HepG2 (cell line): ENCODE measurements around the gene CELF5. TPM values are rescaled to one million over a fixed set of nuclear protein-coding genes. Genes with fewer than 3 reads are reported as not detected.

Experiments used
- ATAC-seq: fragments of 200-7000 bp; cut with Tn5 transposase; 3 replicates; pipeline ENCODE4 v1.9.1; 2020; ENCODE audit warnings: mild to moderate bottlenecking, moderate library complexity
- BruUV-seq: library from RNA; stranded (reverse); fragments of 400-500 nt; replicated peaks from 2 replicates; lab custom pipeline; 2021; lab: Mats Ljungman, UMichigan
- CTCF ChIA-PET: fragments of 300-600 bp; formaldehyde crosslinking; extraction: SDS; loops from one replicate; lab custom pipeline; 2021; ENCODE audit warnings: low total read pairs, inconsistent platforms, low intra/inter-chr PET ratio; lab: Yijun Ruan, JAX
- POLR2A ChIA-PET: fragments of 350-600 bp; sonication (Branson Sonifier 250); formaldehyde crosslinking; loops from one replicate; lab custom pipeline; 2020; ENCODE audit warnings: antibody characterized with exemption, inconsistent platforms; lab: Yijun Ruan, JAX
- DNase-seq: peaks from one replicate; pipeline ENCODE4 v3.0.0-alpha.2; 2015; ENCODE audit warnings: low spot score
- FAIRE-seq: peaks from 3 replicates; lab custom pipeline; 2011; peaks lifted over from hg19 to GRCh38; lab: Jason Lieb, UNC
- H2AFZ ChIP-seq: one replicate; pipeline ENCODE4 v1.6.1; 2011; ENCODE audit warnings: low read length, inconsistent platforms
- H3K27ac ChIP-seq: fragments of 300-600 bp; 3 replicates; pipeline ENCODE4 v1.8.0; 2011; ENCODE audit warnings: mixed run types, mild to moderate bottlenecking, mixed read lengths, low read length, inconsistent platforms; ENCODE audit not compliant: insufficient read depth; ENCODE audit errors: extremely low read length
- H3K27me3 ChIP-seq, 2 experiments: fragments of 200-600 bp in 1 of 2; 2 replicates in 1 of 2; 3 replicates in 1 of 2; pipeline versions ENCODE4 v1.6.0 to v1.8.0; 2011; ENCODE audit warnings: low read length in 2 of 2, mild to moderate bottlenecking in 2 of 2, moderate library complexity in 2 of 2, inconsistent platforms in 1 of 2; ENCODE audit not compliant: insufficient read depth in 2 of 2, control insufficient read depth in 1 of 2
- H3K36me3 ChIP-seq, 2 experiments: fragments of 200-600 bp in 1 of 2; replicated peaks in 1 of 2; 2 replicates in 1 of 2; 3 replicates in 1 of 2; pipeline versions ENCODE4 v1.5.1 to v1.8.0; 2011; ENCODE audit warnings: low read length in 2 of 2, inconsistent platforms in 1 of 2; ENCODE audit not compliant: insufficient read depth in 2 of 2, control insufficient read depth in 1 of 2
- H3K4me1 ChIP-seq: 2 replicates; pipeline ENCODE4 v1.5.1; 2012; ENCODE audit warnings: low read length, inconsistent platforms; ENCODE audit not compliant: insufficient read depth
- H3K4me2 ChIP-seq: 2 replicates; pipeline ENCODE4 v1.6.0; 2011; ENCODE audit warnings: low read depth, low read length, inconsistent platforms
- H3K4me3 ChIP-seq, 3 experiments: fragments of 200-600 bp in 1 of 3; sonication (generic), shearing (Covaris generic) in 1 of 3; replicated peaks in 1 of 3; 2 replicates each; pipeline ENCODE4 v1.5.1; 2011 to 2016; ENCODE audit warnings: low read length in 3 of 3, inconsistent platforms in 2 of 3, low read depth in 2 of 3, mild to moderate bottlenecking in 2 of 3, control low read depth in 1 of 3, mixed read lengths in 1 of 3; ENCODE audit not compliant: insufficient read depth in 1 of 3
- H3K79me2 ChIP-seq: one replicate; pipeline ENCODE4 v1.6.1; 2011; ENCODE audit warnings: low read length, inconsistent platforms; ENCODE audit not compliant: insufficient read depth
- H3K9ac ChIP-seq: 2 replicates; pipeline ENCODE4 v1.6.0; 2011; ENCODE audit warnings: mild to moderate bottlenecking, low read depth, low read length, inconsistent platforms; ENCODE audit not compliant: insufficient read depth
- H3K9me3 ChIP-seq: 2 replicates; pipeline ENCODE4 v1.5.1; 2012; ENCODE audit warnings: mild to moderate bottlenecking, low read length
- H4K20me1 ChIP-seq: 2 replicates; pipeline ENCODE4 v1.6.0; 2011; ENCODE audit warnings: inconsistent platforms, mild to moderate bottlenecking, low read length, moderate library complexity; ENCODE audit not compliant: insufficient read depth
- ADNP ChIP-seq: sonication (generic); formaldehyde crosslinking; IDR thresholded peaks from 2 replicates; pipeline ENCODE4 v1.4.0; 2020; ENCODE audit warnings: missing genetic modification reagents
- ELF3 ChIP-seq: IDR thresholded peaks from 2 replicates; pipeline ENCODE4 v1.6.1; 2016; ENCODE audit warnings: missing genetic modification reagents, missing compliant biosample characterization
- HINFP ChIP-seq: sonication (generic); formaldehyde crosslinking; IDR thresholded peaks from 2 replicates; pipeline ENCODE4 v1.4.0; 2020; ENCODE audit warnings: low read depth, mild to moderate bottlenecking, missing genetic modification reagents
- HOXA5 ChIP-seq: sonication (generic); formaldehyde crosslinking; IDR thresholded peaks from 2 replicates; pipeline ENCODE4 v1.4.0; 2020; ENCODE audit warnings: missing genetic modification reagents
- MZF1 ChIP-seq: sonication (generic); formaldehyde crosslinking; IDR thresholded peaks from 2 replicates; pipeline ENCODE4 v1.8.1; 2023; ENCODE audit warnings: mild to moderate bottlenecking, missing genetic modification reagents, borderline replicate concordance
- NRL ChIP-seq: sonication (generic); formaldehyde crosslinking; IDR thresholded peaks from 2 replicates; pipeline ENCODE4 v1.5.0; 2020; ENCODE audit warnings: missing genetic modification reagents, mild to moderate bottlenecking, moderate library complexity, borderline replicate concordance
- TCF7 ChIP-seq: sonication (generic); IDR thresholded peaks from 2 replicates; pipeline ENCODE4 v1.6.1; 2016; ENCODE audit warnings: antibody characterized with exemption, low read depth
- TRIM24 ChIP-seq: sonication (generic); formaldehyde crosslinking; IDR thresholded peaks from 2 replicates; pipeline ENCODE4 v1.8.0; 2022; ENCODE audit warnings: mild to moderate bottlenecking, missing genetic modification reagents
- ZNF441 ChIP-seq: sonication (generic); formaldehyde crosslinking; IDR thresholded peaks from 2 replicates; pipeline ENCODE4 v1.7.0; 2021; ENCODE audit warnings: missing genetic modification reagents, borderline replicate concordance
- ZNF687 ChIP-seq: sonication (generic); formaldehyde crosslinking; IDR thresholded peaks from 2 replicates; pipeline ENCODE4 v1.5.1; 2020; ENCODE audit warnings: mild to moderate bottlenecking, missing genetic modification reagents, moderate library complexity
- ZNF768 ChIP-seq: sonication (generic); formaldehyde crosslinking; IDR thresholded peaks from 2 replicates; pipeline ENCODE4 v1.4.0; 2020; ENCODE audit warnings: missing genetic modification reagents
- ZNF770 ChIP-seq: sonication (generic); formaldehyde crosslinking; IDR thresholded peaks from 2 replicates; pipeline ENCODE4 v1.5.0; 2020; ENCODE audit warnings: mild to moderate bottlenecking, missing genetic modification reagents
- WGBS: methylation state at CpG from one replicate; pipeline ENCODE4 v1.1.6; 2017; ENCODE audit warnings: low lambda C conversion rate; 5-methylcytosine and 5-hydroxymethylcytosine counted together
- in situ Hi-C: cut with HindIII; loops from 2 replicates; pipeline ENCODE4 v1.10.0; 2017; ENCODE audit warnings: low pct_unique_long_range_greater_than_20kb; ENCODE audit not compliant: extremely low pct_ligation_motif_present
- intact Hi-C: fragments of 100-400 bp; cut with micrococcal nuclease; formaldehyde crosslinking; loops from one replicate; pipeline ENCODE4 v1.10.0; 2022; ENCODE audit not compliant: unreplicated experiment
- polyA plus RNA-seq, 8 experiments: library from polyadenylated mRNA; depleted of rRNA in 3 of 8; stranded (reverse) in 7 of 8; unstranded in 1 of 8; fragments of >200 nt; fragmentation: Illumina TruSeq in 4 of 8; extraction: Trizol in 4 of 8; gene quantifications; 2 replicates each; pipeline versions ENCODE4 v1.2.1 to v1.2.3, GENCODE V29; 2011 to 2016; ENCODE audit warnings: low read depth in 4 of 8, missing spikeins in 1 of 8, mixed read lengths in 1 of 8; ENCODE audit not compliant: insufficient read depth in 1 of 8
- total RNA-seq, 5 experiments: library from RNA; depleted of rRNA; stranded (reverse); fragments of >200 nt; fragmentation: Illumina TruSeq; extraction: Trizol; gene quantifications; 2 replicates each; pipeline ENCODE4 v1.2.3, GENCODE V29; 2016; ENCODE audit warnings: low read depth in 1 of 5
- TF ChIP-seq, protein P1 (sequence below): IDR thresholded peaks from 2 replicates; pipeline ENCODE4 v1.6.1; 2016; ENCODE audit warnings: low read depth, borderline replicate concordance

The CELF5 gene
- total and polyA plus RNA-seq, 2 of the 13 experiments (the other 11 are each of a cell fraction or from before 2014, with no cell fraction given), result 0.31 to 0.84 TPM

- TF ChIP-seq ZNF687 (CRISPR knock-in tag) (no peak), HINFP (no peak)
- TF ChIP-seq, protein P1, sequence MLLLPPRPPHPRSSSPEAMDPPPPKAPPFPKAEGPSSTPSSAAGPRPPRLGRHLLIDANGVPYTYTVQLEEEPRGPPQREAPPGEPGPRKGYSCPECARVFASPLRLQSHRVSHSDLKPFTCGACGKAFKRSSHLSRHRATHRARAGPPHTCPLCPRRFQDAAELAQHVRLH (CRISPR knock-in tag), result no peak
Measured at GRCh38 chr19:3302755-3303154, 78.3 kb downstream of the CELF5 start (continued).

DNA sequence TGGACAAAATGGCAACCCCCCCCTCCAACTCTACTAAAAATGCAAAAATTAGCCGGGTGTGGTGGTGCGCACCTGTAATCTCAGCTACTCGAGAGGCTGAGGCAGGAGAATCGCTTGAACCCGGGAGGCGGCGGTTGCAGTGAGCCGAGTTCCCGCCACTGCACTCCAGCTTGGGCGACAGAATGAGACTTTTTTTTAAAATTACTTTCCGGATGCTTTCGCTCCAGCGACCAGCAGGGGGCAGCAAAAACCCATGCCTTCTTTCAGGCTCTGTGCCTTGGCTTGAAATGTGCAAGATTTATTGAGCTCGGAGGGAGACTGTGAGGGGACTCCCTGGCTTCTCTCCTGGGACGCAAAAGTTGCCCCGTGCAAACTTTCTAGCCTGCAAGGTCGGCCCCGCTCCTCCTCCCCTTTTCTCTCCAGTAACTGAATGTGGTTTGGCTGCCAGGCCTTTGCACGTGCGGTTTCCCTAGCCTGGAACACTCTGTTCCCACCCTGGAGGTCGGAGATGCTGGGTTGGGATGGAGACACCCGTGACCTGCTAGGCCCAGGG, 80.5 kb downstream of the CELF5 start:
- Histone ChIP-seq H3K9ac (no peak overlapping the region), H4K20me1 (no peaks in the 10 kb centered on the region), H3K27me3 (no peaks in the 10 kb centered on the region; a peak in 1 of 5 replicates), H3K4me3 (0 out of 6 replicates have a peak overlapping the region, but pooled peaks of 1 of the 3 experiments have one; percentile 6), H3K79me2 (no peaks in the 10 kb centered on the region), H3K27ac (no peak overlapping the region), H3K4me2 (peak overlapping the region; percentile 51), H3K9me3 (peaks cover 8% of the 10 kb centered on the region), H2AFZ (no peak overlapping the region), H3K4me1 (peaks cover 22% of the 10 kb centered on the region), H3K36me3 (no peaks in the 10 kb centered on the region)
- peak; percentile 47 for ATAC-seq
- intact Hi-C loops, result loop anchor here (5.0 kb wide), 1 partner anchor 603 kb away; the partner anchor contains the start of gene GNG7
- DNase-seq, result peak; percentile 58
- POLR2A ChIA-PET, result no interaction called here
- 6% methylated on average over 22 of the region's 22 CpGs for WGBS
- no TSS peak for BruUV-seq
- CTCF ChIA-PET, result interaction anchor here (1.1 to 1.9 kb wide), 4 partner anchors 124 to 180 kb away, joined by 3 to 12 read pairs (median 4); no protein-coding TSS in a partner anchor
- in situ Hi-C loops, result no loop called here
- FAIRE-seq, result peak; percentile 60
- no peak for TF ChIP-seq TRIM24 (CRISPR knock-in tag)
- 0 out of 2 replicates have a peak, but pooled peaks have one; percentile 20 for TF ChIP-seq NRL (CRISPR knock-in tag)
- TF ChIP-seq HOXA5 (CRISPR knock-in tag), result 0 out of 2 replicates have a peak, but pooled peaks have one; percentile 34
- TF ChIP-seq ADNP (CRISPR knock-in tag), result 0 out of 2 replicates have a peak, but pooled peaks have one; percentile 13
- TF ChIP-seq ELF3 (CRISPR knock-in tag), result 0 out of 2 replicates have a peak, but pooled peaks have one; percentile 23
- TF ChIP-seq ZNF770 (CRISPR knock-in tag), result no peak
- TF ChIP-seq TCF7, result no peak
- TF ChIP-seq ZNF441 (CRISPR knock-in tag), result no peak
- no peak for TF ChIP-seq MZF1
- no peak for TF ChIP-seq ZNF768 (CRISPR knock-in tag)
